Smooth muscle cell (in vitro differentiated cells): ENCODE data around the gene TICRR. TPM values are rescaled to one million over a fixed set of nuclear protein-coding genes. Genes with fewer than 3 reads are reported as not detected.

ENCODE experiments used
- DNase-seq: peaks from one replicate; lab custom pipeline; 2025; ENCODE audit not compliant: unreplicated experiment; lab: John Stamatoyannopoulos, UW
- H2AFZ ChIP-seq: fragments of 200-600 bp; sonication (generic); 2 replicates; pipeline ENCODE4 v1.6.0; 2016; ENCODE audit warnings: antibody characterized with exemption, low read depth, mild to moderate bottlenecking
- H3F3A ChIP-seq: fragments of 200-600 bp; sonication (generic); 2 replicates; pipeline ENCODE4 v1.6.0; 2017; ENCODE audit warnings: antibody characterized with exemption, low read depth
- H3K27ac ChIP-seq: fragments of 200-600 bp; sonication (generic); 2 replicates; pipeline ENCODE4 v1.5.1; 2016; ENCODE audit warnings: low read depth, mild to moderate bottlenecking
- H3K27me3 ChIP-seq: fragments of 200-600 bp; sonication (generic); 2 replicates; pipeline ENCODE4 v1.6.1; 2016; ENCODE audit warnings: low read depth, mild to moderate bottlenecking
- H3K36me3 ChIP-seq: fragments of 200-600 bp; sonication (generic); 2 replicates; pipeline ENCODE4 v1.5.1; 2016; ENCODE audit warnings: low read depth
- H3K4me1 ChIP-seq: fragments of 200-600 bp; sonication (generic); 2 replicates; pipeline ENCODE4 v1.5.1; 2016; ENCODE audit warnings: low read depth
- H3K4me2 ChIP-seq: fragments of 200-600 bp; sonication (generic); 2 replicates; pipeline ENCODE4 v1.6.0; 2016; ENCODE audit warnings: mild to moderate bottlenecking
- H3K4me3 ChIP-seq: fragments of 200-600 bp; sonication (generic); 2 replicates; pipeline ENCODE4 v1.5.1; 2016; ENCODE audit warnings: mild to moderate bottlenecking
- H3K79me2 ChIP-seq: fragments of 200-600 bp; sonication (generic); 2 replicates; pipeline ENCODE4 v1.6.0; 2016; ENCODE audit warnings: low read depth, mild to moderate bottlenecking
- H3K9ac ChIP-seq: fragments of 200-600 bp; sonication (generic); 2 replicates; pipeline ENCODE4 v1.6.0; 2016; ENCODE audit warnings: low read depth
- H3K9me3 ChIP-seq: fragments of 200-600 bp; sonication (generic); replicated peaks from 2 replicates; pipeline ENCODE4 v1.5.1; 2016; ENCODE audit warnings: low read depth
- H4K20me1 ChIP-seq: fragments of 200-600 bp; sonication (generic); 2 replicates; pipeline ENCODE4 v1.6.0; 2016; ENCODE audit warnings: low read depth
- WGBS: methylation state at CpG from one replicate; pipeline ENCODE4 v1.1.7; 2016; ENCODE audit warnings: low lambda C conversion rate; 5-methylcytosine and 5-hydroxymethylcytosine counted together
- polyA plus RNA-seq: library from polyadenylated mRNA; unstranded; fragments of >200 nt; fragmentation: Nextera tagmentation; extraction: Ambion mirVana; gene quantifications from 2 replicates; pipeline ENCODE4 v1.2.1, GENCODE V29; 2016
- total RNA-seq: library from RNA; depleted of rRNA; stranded (reverse); fragments of >200 nt; gene quantifications from 2 replicates; pipeline ENCODE4 v1.2.3, GENCODE V29; 2014
- TF ChIP-seq, protein P1 (sequence below): fragments of 200-600 bp; sonication (generic); IDR thresholded peaks from 2 replicates; pipeline ENCODE4 v1.5.1; 2017; ENCODE audit warnings: borderline replicate concordance, mild to moderate bottlenecking, antibody characterized with exemption; ENCODE audit not compliant: insufficient read depth, poor library complexity, severe bottlenecking

TICRR gene
- total and polyA plus RNA-seq, 2 experiments from 2014 or later, result 1.3 to 2.6 TPM

DNA sequence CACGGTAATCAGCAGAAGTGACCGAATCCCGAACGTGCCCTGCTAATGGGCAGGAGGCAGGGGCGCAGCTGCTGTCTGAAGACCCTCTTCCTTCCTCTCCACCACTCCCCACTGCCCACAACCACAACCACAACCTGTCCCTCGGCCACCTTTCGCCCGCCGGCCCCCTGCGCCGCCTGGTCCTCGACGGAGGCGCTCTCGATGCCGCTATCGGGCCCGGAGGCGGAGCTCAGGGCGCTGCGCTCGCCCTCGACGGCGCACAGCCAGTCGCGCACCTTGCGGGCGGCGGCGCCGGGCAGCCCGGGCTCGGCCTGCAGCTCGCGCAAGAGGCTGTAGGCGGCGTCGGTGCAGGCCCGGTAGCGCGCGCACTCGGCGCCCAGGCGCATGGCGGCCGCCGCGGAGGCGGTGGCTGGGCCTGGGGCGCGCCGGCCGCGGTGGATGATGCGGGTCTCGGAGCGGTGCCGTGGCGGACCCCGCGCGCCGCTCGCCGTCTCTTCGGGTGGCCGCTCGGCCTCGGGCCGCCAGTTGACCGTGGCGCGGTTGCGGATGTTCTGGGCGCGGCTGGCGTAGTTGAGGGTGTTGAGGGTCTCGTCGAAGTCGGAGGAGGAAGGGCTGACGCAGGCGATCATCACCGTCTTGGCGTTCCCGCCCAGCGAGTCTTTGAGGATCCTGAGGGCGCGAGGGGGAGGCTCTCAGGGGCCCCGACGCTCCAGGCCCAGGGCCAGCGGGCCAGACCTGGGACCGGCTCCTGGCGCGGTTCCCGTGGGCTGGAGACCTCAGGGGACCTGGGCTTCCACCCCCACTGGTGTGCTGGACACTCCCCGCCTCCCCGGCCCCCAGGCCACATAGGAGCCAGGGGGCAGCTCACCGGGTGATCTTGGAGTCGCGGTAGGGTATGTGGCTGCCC, 73.1 kb downstream of the TICRR start:
- H3K79me2 ChIP-seq, result peaks cover 6% of the 10 kb centered on the region
- H2AFZ ChIP-seq, result no peak overlapping the region
- H3K36me3 ChIP-seq, result no peaks in the 10 kb centered on the region
- H3K4me2 ChIP-seq, result no peak overlapping the region
- H3K9ac ChIP-seq, result no peak overlapping the region
- peaks cover 6% of the 10 kb centered on the region for H4K20me1 ChIP-seq
- WGBS, result 96% methylated on average over 94 of the region's 102 CpGs
- no peaks in the 10 kb centered on the region for H3K9me3 ChIP-seq
- H3K27me3 ChIP-seq, result no peaks in the 10 kb centered on the region
- H3K4me1 ChIP-seq, result no peaks in the 10 kb centered on the region
- no peak overlapping the region for H3K4me3 ChIP-seq
- H3K27ac ChIP-seq, result no peak overlapping the region
- TF ChIP-seq, protein P1, sequence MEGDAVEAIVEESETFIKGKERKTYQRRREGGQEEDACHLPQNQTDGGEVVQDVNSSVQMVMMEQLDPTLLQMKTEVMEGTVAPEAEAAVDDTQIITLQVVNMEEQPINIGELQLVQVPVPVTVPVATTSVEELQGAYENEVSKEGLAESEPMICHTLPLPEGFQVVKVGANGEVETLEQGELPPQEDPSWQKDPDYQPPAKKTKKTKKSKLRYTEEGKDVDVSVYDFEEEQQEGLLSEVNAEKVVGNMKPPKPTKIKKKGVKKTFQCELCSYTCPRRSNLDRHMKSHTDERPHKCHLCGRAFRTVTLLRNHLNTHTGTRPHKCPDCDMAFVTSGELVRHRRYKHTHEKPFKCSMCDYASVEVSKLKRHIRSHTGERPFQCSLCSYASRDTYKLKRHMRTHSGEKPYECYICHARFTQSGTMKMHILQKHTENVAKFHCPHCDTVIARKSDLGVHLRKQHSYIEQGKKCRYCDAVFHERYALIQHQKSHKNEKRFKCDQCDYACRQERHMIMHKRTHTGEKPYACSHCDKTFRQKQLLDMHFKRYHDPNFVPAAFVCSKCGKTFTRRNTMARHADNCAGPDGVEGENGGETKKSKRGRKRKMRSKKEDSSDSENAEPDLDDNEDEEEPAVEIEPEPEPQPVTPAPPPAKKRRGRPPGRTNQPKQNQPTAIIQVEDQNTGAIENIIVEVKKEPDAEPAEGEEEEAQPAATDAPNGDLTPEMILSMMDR, result no peak
- H3F3A ChIP-seq, result no peaks in the 10 kb centered on the region
- DNase-seq, result no peak

DNA sequence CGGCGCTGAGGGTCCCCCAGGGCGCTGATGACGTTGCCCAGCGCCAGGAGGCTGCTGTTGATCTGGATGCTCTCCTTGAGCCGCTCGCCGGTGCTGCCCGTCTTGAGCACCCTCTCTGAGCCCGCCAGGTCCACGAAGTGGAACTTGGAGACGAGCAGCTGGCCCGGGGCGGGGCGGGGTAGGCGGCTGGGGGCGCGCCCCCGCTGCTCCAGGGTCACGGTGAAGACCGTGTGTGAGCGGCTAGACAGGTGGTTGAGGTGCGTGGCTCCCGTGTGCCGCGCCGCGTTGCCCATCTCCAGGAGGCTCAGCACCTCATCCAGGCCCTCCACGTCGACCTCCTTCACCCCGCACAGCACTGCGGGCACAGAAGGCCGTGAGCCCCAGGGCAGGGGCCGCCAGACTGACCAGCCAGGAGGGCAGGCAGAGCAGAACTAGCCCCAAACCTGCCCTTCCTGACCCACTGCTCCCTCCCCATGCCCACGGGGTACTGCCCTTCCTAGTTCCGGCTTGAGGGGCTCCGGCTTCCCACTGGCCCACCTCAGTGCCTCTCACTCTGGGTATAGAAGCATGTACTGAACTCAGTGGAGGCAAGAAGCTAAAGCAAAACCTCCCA, 73.8 kb downstream of the TICRR start:
- TF ChIP-seq, protein P1, result no peak
- no peaks in the 10 kb centered on the region for H3F3A ChIP-seq
- H3K4me3 ChIP-seq, result no peak overlapping the region
- no peaks in the 10 kb centered on the region for H3K27me3 ChIP-seq
- no peaks in the 10 kb centered on the region for H3K36me3 ChIP-seq
- no peak overlapping the region for H2AFZ ChIP-seq
- WGBS, result 97% methylated on average over 16 of the region's 37 CpGs
- no peaks in the 10 kb centered on the region for H3K4me1 ChIP-seq
- peaks cover 11% of the 10 kb centered on the region for H3K79me2 ChIP-seq
- no peak overlapping the region for H3K9ac ChIP-seq
- peaks cover 6% of the 10 kb centered on the region for H4K20me1 ChIP-seq
- H3K27ac ChIP-seq, result no peak overlapping the region
- no peak overlapping the region for H3K4me2 ChIP-seq
- no peak for DNase-seq
- H3K9me3 ChIP-seq, result no peaks in the 10 kb centered on the region

DNA sequence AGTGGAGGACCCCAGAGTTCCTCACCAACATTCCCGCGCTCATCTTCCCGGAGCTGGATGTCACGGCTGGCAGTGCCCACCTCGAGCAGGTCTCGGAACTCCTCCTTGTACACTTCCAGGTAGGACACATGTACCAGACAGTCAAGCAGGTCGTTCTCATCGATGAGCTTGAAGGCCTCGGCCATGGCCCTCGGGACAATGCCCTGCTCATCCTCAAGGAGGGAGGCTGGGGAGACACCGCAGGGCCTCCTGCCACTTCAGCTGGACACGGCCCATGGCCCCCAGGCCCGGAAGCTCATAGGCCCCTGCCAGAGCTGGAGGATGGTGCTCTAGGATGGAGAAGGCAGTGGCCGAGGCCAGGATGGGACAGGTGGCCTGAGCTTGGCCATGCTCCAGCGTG, 74.4 kb downstream of the TICRR start:
- no peak overlapping the region for H3K4me3 ChIP-seq
- WGBS, result 98% methylated on average over 15 of the region's 15 CpGs
- no peaks in the 10 kb centered on the region for H3K9me3 ChIP-seq
- no peak for DNase-seq
- no peak overlapping the region for H3K4me2 ChIP-seq
- TF ChIP-seq, protein P1, result no peak
- H3F3A ChIP-seq, result no peaks in the 10 kb centered on the region
- H2AFZ ChIP-seq, result no peak overlapping the region
- peaks cover 11% of the 10 kb centered on the region for H3K79me2 ChIP-seq
- H4K20me1 ChIP-seq, result peaks cover 6% of the 10 kb centered on the region
- no peak overlapping the region for H3K9ac ChIP-seq
- H3K36me3 ChIP-seq, result no peaks in the 10 kb centered on the region
- no peak overlapping the region for H3K27ac ChIP-seq
- no peaks in the 10 kb centered on the region for H3K27me3 ChIP-seq
- H3K4me1 ChIP-seq, result peaks cover 4% of the 10 kb centered on the region
